Measurements from ENCODE around the gene VRK2. TPM values are rescaled to one million over a fixed set of nuclear protein-coding genes. Genes with fewer than 3 reads are reported as not detected.

Gene VRK2
- total and polyA plus RNA-seq, 10 of the 15 experiments (the other 5 are each of a cell fraction or from before 2014, with no cell fraction given) = 26.5 to 78.0 (median 57.3) TPM

DNA sequence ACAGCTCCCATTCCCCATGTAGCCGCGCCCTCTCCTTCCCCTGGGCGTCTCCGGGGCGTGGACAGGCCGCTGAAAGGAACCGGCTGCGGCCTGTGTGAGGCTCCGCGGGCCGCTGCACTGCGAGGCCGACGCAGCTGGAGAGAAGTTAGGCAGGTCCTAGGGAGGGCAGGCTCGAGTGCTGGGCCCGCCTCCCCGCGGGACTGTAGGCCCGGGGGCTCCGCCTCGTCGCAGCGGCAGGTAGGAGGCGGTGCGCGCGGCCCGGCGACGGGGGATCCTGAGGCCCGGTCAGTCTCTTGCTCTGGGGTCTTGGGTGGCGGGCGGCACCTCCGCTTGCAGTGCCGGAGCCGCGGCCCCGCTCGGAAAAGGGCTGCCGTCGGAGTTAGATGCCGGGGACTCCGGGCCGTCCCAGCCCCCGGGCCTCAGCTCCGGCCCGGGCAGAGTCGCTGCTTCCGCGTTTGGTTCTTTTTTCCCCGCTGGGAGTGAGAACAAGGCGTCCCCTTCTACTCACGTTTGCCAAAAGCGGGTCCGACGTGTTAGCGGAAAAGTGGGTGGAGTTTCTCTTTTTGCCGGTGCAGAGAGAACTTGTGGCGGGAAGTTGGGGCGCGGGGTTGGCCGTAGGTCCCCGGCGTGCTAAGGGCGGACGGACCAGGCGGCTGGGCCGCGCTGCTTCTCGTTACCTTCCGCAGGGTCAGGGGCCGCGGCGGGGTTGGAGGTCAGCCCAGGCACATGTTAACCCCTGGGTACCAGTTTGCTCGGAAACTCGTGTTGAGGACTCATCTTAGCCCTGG, at the start of gene VRK2 (continued):
- TF ChIP-seq CREM (IDR thresholded peaks at IDR 0.05; ENCODE audit: low read depth) (peak; percentile 39; the same call in 1 of the 2 replicates), TBL1XR1 (IDR thresholded peaks at IDR 0.05; ENCODE audit: low read depth, low read length) (no peak; the same call in 1 of the 2 replicates), BMI1 (IDR thresholded peaks at IDR 0.05; ENCODE audit: borderline replicate concordance) (no peak), EZH2 (IDR thresholded peaks at IDR 0.05; ENCODE audit: borderline replicate concordance, control insufficient read depth, low read depth, low read length) (no peak), RFX5 (IDR thresholded peaks at IDR 0.05; ENCODE audit: low read depth, low read length) (no peak), RAD21 (IDR thresholded peaks at IDR 0.05; ENCODE audit: insufficient read depth, low read depth, low read length) (peak; percentile 26; the same call in 1 of the 2 replicates), ZZZ3 (IDR thresholded peaks at IDR 0.05; ENCODE audit: control insufficient read depth, insufficient read length, low read depth) (no peak), MYB (IDR thresholded peaks at IDR 0.05; ENCODE audit: borderline replicate concordance, low read depth, low read length) (no peak), SPI1 (IDR thresholded peaks at IDR 0.05; ENCODE audit: borderline replicate concordance, insufficient read depth, low read depth, low read length) (peak; percentile 15; the same call in 1 of the 2 replicates), MTA3 (IDR thresholded peaks at IDR 0.05; ENCODE audit: borderline replicate concordance, low read length) (no peak), LARP7 (IDR thresholded peaks at IDR 0.05) (peak; percentile 91), MTA2 (IDR thresholded peaks at IDR 0.05; ENCODE audit: low read depth) (peak; percentile 78), ZNF384 (IDR thresholded peaks at IDR 0.05; ENCODE audit: borderline replicate concordance, low read depth, low read length) (no peak), JUNB (IDR thresholded peaks at IDR 0.05) (no peak), EED (IDR thresholded peaks at IDR 0.05; ENCODE audit: low read depth) (peak; percentile 66), WRNIP1 (IDR thresholded peaks at IDR 0.05; ENCODE audit: borderline replicate concordance, low read depth, low read length) (0 out of 2 replicates have a peak, but pooled peaks have one; percentile 52), ATF7 (IDR thresholded peaks at IDR 0.05; ENCODE audit: low read depth) (no peak; the same call in 1 of the 2 replicates)
- TF ChIP-seq, protein P1, sequence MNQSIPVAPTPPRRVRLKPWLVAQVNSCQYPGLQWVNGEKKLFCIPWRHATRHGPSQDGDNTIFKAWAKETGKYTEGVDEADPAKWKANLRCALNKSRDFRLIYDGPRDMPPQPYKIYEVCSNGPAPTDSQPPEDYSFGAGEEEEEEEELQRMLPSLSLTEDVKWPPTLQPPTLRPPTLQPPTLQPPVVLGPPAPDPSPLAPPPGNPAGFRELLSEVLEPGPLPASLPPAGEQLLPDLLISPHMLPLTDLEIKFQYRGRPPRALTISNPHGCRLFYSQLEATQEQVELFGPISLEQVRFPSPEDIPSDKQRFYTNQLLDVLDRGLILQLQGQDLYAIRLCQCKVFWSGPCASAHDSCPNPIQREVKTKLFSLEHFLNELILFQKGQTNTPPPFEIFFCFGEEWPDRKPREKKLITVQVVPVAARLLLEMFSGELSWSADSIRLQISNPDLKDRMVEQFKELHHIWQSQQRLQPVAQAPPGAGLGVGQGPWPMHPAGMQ (IDR thresholded peaks at IDR 0.05; ENCODE audit: borderline replicate concordance) = no peak
- TF ChIP-seq, protein P2, sequence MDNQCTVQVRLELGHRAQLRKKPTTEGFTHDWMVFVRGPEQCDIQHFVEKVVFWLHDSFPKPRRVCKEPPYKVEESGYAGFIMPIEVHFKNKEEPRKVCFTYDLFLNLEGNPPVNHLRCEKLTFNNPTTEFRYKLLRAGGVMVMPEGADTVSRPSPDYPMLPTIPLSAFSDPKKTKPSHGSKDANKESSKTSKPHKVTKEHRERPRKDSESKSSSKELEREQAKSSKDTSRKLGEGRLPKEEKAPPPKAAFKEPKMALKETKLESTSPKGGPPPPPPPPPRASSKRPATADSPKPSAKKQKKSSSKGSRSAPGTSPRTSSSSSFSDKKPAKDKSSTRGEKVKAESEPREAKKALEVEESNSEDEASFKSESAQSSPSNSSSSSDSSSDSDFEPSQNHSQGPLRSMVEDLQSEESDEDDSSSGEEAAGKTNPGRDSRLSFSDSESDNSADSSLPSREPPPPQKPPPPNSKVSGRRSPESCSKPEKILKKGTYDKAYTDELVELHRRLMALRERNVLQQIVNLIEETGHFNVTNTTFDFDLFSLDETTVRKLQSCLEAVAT (IDR thresholded peaks at IDR 0.05) = no peak
- TF ChIP-seq, protein P3, sequence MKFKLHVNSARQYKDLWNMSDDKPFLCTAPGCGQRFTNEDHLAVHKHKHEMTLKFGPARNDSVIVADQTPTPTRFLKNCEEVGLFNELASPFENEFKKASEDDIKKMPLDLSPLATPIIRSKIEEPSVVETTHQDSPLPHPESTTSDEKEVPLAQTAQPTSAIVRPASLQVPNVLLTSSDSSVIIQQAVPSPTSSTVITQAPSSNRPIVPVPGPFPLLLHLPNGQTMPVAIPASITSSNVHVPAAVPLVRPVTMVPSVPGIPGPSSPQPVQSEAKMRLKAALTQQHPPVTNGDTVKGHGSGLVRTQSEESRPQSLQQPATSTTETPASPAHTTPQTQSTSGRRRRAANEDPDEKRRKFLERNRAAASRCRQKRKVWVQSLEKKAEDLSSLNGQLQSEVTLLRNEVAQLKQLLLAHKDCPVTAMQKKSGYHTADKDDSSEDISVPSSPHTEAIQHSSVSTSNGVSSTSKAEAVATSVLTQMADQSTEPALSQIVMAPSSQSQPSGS (IDR thresholded peaks at IDR 0.05; ENCODE audit: low read length) = no peak
- TF ChIP-seq, protein P4, sequence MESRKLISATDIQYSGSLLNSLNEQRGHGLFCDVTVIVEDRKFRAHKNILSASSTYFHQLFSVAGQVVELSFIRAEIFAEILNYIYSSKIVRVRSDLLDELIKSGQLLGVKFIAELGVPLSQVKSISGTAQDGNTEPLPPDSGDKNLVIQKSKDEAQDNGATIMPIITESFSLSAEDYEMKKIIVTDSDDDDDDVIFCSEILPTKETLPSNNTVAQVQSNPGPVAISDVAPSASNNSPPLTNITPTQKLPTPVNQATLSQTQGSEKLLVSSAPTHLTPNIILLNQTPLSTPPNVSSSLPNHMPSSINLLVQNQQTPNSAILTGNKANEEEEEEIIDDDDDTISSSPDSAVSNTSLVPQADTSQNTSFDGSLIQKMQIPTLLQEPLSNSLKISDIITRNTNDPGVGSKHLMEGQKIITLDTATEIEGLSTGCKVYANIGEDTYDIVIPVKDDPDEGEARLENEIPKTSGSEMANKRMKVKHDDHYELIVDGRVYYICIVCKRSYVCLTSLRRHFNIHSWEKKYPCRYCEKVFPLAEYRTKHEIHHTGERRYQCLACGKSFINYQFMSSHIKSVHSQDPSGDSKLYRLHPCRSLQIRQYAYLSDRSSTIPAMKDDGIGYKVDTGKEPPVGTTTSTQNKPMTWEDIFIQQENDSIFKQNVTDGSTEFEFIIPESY (IDR thresholded peaks at IDR 0.05) = no peak
- TF ChIP-seq, protein P5, sequence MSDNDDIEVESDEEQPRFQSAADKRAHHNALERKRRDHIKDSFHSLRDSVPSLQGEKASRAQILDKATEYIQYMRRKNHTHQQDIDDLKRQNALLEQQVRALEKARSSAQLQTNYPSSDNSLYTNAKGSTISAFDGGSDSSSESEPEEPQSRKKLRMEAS (IDR thresholded peaks at IDR 0.05; ENCODE audit: low read depth, low read length) = peak; percentile 50; the same call in 1 of the 2 replicates
